Activated naive CD8-positive, alpha-beta T cell treated with anti-CD3 and anti-CD28 coated beads, Interleukin-2, amount 50 U/mL, for 16 hours (primary cell): ENCODE data around the gene CHIA.

Experiments used
- DNase-seq: peaks from one replicate; pipeline ENCODE4 v3.0.0-alpha.2; 2020; ENCODE audit warnings: low read depth, low spot score

CHIA gene

DNA sequence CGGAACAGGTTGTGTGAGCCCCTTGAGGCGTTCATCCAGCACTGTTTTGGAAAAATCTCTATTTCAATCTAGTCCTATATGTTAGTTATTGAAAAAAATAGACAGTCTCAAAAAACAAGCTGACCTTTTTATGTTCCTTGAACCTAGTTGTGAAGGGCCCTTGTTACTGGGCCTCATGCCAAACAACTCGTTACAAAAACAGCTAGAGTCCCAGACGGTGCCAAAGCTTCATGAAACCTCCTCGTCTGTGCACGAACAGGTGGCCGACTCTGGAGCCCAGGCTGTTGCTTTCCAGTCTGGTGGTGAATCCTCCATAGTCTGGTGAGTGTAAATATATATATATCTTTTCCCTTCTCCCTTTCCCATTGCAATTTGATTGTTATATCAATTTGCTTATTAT is at the start of gene CHIA:
Gene CHIA (plus strand): TSS at position 222 of the 400 bp plus-strand sequence. CDS start 19,617 bp downstream, outside the sequence.
- no peak for DNase-seq

DNA sequence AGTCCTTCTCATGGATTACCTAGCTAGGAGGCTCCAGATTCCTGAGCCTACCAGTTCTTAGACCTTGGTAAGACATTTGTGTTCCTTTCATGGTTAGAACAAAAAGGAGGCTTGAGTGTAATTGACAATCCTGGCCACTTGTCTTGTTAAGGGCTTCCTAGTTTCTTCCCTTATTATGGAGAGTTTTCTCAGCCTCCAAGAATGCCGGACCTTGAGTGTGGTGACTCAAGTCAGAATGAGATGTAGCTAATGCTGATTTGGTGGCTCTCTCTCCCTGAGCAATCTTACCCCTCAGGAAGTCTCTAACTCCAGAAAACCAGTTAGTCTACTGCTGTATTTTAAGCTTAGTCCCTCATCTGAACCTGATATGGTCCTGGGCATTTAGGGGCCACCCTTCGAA is 48.9 kb upstream of the CHIA start:
- no peak for DNase-seq

DNA sequence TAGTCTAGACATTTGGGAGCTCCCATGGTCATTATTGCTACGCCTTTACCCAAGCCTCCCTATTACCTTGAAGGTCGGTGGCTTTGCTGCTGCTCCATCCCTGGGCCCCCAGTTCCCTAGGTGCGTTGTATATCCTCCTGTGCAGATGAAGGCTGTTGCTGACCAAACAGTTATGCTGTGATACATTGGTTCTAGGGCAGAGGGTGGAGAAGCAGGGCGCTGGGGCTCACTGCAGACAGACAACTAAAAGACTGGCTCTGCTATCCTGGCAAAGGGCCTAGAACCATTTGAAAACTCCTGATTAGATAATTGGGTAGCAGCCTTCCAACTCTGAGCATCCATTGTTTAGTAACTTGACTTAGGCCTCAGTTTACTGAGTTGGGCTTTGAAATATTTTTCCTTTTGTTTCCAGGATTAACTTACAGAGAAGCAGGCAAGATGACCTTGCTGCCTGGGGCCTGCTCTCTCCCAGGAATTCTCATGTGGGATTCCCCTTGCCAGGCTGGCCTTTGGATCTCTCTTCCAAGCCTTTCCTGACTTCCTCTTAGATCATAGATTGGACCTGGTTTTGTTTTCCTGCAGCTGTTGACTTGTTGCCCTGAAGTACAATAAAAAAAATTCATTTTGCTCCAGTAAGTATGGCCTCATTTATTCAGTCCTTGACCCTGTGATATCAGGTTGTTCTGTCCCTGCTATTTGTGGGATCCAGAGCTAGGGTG is 47.7 kb upstream of the CHIA start:
- DNase-seq = no peak

DNA sequence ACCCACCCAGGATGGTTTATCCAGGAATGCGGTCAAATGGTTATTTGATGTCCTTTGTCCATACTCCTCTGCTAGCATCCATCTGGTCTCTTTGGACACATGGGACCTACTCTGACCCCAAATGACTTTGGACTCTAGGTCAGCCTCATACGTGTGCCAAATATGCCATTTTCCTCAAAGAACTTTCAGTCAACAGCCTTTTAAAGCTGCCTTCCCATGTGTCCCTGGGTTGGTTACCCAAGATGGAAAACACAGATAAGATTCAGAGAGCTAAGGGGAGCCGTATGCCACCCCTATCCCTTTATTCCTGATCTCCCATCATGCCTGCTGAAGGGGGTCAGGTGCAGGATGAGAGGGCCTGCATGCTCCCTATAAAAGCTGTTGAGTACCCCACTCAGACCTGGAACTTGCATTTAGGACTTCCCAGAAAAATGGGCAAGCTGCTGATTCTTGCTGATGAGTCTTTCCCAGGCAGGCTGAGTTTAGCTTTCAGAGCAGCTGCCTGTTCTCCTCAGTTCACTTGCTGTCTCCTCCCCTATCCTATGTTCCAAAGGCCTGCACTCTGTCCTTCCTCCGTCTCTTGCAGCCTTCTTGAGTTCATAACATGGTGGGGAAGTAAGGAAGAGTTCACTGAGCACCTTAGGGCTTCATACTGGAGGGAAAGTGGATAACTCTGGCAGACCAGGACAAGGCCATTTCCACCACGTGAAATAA is 43.4 kb upstream of the CHIA start:
- no peak for DNase-seq

DNA sequence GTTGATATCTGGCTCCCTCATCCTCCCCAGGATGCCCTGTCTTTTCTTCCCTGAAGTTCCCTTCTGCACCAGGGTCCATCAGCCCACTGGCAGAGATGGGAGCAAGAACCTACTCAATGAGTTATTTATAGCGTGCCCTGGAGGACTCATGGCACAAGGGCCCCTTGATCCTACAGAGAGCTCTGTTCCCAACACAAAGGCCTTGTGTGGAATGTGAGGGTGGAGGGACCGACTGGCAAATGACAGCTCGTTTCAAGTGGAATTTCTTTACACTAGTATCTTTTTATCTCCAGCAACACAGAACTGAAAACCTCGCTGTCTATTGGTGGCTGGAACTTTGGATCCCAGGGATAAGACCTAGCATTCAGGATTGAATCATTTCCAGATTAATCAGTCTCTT is 40.7 kb upstream of the CHIA start:
- no peak for DNase-seq

DNA sequence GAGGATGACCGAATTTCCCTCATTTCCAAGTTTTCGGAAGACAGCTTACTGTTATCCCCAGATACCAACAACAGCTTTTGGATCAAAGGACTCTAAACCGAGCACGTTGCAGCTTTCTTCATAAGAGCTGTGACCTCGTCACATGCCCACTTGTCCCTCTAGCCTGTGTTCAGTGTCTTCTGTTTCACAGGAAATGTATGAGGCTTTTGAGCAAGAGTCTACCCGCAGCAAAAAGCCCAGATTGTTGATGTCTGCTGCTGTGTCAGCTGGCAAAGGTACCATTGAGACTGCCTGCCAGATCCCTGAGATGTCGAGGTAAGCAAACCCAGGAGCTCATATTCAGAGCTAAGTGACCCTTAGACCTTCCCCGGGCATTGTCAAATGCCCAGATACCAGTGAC is 39.1 kb upstream of the CHIA start:
- DNase-seq = no peak

DNA sequence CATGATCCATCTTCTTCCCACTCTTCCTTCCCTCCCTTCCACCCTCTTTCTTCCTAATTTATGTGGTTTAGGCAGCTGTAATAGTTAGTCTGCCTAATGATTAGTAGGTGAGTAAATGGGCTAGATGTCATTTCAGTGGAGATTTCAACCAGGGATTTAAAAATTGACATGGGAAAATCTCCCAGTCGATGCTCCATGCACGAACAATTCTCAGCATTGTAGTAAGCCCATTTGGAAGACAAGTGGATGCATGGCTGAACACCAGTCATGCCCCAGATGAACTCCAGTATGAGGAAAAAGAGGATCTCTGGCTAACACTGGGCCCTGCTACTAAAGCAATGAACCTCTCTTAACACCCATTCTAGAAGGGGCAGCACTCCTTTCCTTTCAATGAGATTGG is 37.9 kb upstream of the CHIA start:
- DNase-seq = no peak

DNA sequence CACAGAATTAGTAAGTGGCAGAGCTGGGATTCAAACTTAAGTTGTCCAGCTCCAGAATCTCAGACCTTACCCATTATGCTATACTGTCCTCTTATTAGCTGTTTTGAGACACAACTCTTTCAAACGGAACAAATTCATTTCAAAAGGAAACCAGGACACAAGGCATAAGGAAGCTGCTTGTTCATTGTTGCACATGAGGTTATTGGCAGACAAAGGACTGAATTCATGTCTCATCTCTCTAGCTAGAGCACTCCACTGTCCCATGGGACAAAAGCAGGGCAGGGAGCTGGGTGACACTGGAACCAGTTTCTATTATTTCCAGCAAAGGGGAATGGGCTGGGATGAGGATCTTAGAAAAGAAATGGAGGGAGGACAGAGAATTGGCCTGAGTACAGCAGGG is 36.8 kb upstream of the CHIA start:
- no peak for DNase-seq

DNA sequence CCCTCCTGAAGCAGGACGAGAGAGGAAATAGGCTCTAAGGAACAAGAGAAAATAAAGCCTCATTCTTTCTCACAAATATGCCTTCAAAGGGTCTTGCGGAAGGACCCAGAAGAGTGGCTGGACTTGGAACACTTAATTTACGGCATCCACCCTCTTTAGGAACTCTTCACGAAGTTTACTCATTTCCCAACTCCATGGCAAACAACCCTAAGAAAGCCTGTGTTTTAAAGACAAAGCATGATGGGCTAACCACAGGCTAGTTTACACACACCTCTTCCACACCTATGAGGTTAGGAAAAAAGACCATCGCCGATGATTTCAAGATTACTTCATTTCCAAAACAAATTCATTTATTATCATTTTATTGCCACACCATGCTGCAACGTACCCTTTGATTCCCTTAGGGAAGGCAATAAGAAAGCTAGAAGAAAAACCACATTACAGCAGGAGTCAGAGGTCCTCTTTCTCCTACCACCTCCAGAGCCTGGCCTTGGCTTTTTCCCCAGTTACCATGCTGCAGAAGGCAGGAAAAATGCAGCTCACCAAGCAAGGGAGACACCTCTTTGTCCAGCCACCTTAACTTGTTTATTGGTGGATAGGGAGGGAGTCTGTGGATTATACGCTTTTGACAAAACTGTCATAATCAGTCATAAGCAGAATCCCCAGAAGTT is 33.5 kb upstream of the CHIA start:
- no peak for DNase-seq

DNA sequence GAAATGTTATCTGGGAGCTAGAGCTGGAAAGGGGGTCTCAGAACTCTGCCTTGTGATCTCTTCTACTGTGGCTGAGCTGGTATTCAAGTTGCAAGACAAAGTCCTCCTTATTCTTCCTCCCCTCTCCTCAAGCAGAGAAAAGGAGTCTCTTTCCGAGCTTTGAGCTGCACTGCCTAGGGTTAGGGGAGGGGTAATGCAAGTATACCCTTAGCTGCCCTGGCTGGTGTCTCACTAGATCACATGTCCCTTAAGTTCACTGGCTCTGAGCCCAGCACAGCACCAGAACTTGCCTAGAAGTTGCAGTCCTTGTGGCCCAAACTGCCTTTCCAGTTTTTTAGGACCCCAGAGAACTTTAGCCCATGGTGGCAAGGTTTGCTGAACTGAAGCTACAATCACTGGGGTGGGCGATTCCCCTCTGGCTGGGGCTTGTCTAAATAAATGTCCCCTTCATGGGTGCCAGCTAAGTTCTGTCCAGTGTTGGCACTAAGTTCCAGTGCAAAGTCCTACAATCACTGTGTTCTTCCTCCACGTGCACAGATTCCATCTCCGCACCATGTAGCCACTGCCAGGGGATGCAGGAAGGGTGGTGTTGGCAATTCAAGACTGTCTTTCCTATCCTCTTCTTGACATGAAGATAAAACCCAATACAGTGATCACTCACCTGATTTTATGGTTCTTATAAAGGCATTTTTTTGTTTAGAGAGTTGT is 22.7 kb upstream of the CHIA start:
- DNase-seq = no peak

DNA sequence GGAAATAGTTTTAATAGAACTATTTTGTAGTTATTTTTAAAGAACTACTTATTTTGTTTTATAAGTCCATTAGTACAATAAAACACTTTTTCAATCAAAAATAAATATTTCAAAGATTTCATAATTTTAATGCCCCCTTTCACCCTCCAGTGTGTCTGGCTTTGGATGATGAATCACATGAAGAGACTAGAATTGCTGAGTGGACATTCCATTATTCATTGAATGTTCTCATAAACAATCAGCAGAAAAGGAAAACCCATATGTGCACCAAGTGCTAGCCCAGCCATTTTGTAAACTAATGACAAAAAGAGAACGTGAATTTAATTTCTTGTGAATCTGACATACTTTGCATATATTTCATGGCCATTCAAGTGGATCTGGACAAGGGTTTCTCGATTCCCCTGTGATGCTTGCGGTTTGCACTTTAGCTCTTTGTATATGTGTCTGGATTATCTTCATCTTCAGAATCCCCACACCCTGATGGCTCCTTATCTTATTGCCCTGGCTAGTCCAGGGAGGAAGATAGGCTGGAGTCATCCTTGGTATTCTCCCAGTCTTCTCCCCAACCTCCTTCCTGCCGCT is 20.7 kb upstream of the CHIA start:
- no peak for DNase-seq

DNA sequence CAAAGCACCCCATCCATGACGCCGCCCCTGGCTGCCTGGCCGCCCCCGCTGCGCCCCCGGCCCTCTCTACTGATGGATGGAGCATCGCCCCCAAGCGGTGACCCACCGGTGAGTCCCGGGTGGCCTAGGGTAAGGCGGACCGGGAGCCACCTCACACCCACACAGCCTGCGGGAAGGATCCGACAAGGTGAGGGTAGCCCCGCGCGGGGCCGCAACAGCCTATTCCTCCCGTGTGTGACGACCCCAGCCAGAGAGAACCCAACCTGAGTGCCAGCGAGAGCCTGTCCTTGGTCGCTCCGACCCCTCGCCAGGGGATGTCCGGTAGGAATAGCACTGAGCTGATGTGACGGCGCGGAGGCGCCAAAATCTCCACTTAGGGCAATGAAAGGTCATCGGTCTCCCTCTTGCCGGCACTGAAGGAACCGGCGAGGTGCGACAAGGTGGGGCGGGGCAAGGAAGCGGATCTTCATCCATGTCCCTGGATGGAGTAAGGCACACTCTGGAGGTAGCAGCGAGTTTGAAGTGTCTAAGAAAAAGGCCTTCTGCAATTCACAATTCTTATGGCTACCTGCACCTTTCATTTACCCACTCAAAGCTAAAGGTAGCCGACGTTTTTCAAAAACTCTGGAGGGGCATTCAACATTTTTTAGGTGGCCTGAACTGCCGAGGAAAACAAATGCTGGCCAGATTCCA is 19.7 kb upstream of the CHIA start:
- DNase-seq = no peak

DNA sequence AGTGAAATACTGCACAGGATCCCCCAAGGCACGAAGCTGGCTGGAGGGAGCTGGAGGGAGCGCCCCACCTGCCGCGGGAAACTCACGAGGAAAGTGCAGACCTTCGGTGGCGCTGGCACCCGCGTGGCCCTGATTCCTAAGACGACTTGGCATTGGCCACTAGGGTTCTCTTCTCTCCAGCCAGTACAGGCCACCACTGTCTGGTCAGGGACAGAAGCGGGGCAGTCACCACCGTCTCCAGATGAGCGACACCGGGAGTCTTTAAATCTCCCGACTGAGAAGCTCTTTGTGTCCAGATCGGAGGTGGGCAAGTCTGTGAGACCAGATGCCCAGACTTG is 19.2 kb upstream of the CHIA start:
- no peak for DNase-seq

DNA sequence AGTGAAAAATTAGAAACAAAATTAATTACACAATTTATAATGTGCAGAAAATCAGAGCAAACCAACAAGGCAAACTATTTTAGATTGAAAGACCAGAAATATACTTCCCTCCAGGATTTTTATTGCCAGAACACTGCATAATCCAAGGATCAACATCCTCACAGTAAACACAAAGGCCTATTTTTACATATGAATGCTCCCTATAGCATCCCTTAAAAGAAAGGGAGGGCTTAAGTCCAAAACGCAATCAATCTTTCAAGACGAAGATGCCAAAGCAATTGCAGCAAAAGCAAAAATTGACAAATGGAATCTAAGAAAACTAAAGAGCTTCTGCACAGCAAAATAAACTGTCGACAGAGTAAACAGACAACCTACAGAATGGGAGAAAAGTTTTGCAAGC is 18.6 kb upstream of the CHIA start:
- DNase-seq = no peak

DNA sequence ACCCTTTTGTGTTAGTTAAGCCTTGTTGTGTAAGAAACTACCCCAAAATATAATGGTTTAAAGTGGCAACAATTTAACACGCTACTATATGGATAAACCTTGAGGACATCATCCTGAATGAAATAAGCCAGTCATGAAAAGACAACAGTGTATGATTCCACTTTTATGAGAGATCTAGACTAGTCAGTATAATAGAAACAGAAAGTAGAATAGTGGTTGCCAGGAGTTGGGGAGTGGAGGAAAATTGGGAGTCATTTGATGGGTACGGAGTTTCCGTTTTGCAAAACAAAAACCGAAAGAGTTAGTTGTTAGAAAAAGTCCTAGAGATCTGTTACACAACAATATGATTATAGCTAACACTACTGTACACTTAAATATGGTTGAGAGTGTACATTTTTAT is 16.0 kb upstream of the CHIA start:
- no peak for DNase-seq

DNA sequence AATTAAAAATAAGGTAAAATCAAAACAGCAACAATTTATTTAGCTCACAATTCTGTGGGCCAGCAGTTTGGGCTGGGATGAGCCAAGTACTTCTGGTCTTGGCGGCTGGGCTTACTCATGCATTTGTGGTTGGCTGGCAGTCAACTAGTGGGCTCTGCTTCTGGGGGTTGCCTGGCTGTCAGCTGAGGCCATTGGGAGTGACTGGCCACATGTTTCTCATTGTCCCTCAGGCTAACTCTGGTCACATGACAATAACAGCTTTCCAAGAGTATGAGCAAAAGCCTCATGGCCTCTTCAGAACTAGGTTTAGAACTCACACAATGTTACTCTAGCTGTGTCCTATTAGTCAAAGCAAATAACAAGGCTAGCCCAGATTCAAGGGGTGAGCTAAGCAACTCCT is 15.6 kb upstream of the CHIA start:
- DNase-seq = no peak

DNA sequence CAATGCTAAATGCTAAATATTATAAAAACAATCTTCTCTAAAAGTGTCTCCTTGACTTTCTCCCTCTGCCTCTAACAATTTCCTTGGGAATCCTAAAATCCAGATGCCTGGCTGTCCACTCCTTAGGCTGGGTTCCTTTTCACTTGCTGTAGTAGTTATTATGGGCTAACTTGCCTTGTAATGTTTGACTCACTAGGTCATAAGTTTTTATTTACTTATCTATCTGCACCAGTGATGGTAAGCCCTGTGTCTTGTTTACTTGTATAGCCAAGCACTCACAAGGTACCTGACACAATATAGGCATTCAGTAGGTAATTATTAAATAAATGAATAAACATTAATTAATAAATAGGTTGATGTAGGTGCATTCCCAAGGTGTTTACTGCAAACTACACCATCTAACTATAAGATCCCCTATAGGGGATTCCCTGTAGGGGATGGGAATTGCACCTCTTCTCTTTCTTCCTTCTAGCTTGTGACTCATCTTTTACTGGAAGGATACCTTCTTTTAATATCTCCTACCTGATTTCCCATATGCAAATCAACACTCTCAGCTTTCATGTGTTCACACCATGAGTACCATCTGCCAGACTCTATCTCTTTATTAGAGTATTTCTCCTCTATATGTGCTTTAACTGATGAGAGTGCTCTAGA is 14.7 kb upstream of the CHIA start:
- DNase-seq = no peak

DNA sequence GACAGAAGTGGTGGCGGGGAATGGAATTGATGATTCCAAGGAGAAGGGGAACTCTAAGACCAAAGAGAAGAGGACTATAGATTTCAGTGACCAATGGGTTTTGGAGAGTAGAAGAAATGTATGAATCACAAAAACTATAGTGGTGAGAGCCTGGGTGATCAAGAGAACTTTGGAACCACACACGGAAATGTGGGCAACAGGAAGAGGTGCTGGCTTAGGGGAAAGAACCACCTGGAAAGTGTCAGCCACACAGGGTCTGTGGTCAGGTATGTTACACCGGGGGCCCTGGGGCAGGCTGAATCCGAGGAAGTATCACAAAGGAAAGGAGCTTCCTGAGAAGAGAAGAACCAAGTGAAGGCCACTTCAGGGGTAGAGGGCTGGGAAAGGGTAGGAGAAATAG is 11.5 kb upstream of the CHIA start:
- DNase-seq = no peak

DNA sequence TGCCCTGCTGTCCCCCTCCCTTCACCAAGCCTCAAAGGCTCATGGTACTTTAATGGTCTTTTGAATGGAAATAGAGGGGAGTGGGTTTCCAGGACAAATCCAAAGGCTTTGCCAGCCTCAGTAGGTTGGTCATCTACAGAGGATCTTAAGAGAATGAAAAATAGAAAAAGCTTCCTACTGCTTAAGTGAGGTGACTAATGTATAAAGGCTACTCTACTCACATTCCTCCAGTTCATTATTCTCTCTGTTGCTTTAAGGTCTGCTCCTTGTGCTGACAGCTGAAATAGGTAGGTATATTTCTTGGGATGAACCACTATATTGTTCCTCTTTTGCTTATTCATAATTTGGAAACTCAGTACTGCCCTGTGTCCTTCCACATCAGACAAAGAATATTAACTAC is 10.4 kb upstream of the CHIA start:
- no peak for DNase-seq

DNA sequence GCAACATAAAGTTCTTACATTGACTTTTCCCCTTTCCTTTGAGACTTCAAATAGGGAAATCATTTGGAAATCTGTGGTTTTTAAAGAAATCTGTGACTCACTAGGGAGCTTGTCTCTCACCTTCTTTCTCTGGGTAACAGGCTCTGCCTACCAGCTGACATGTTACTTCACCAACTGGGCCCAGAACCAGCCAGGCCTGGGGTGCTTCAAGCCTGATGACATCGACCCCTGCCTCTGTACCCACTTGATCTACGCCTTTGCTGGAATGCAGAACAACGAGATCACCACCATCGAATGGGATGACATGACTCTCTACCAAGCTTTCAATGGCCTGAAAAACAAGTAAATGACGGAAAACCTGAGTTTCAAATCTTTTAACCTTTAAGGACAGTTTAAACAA is 9.2 kb upstream of the CHIA start:
- DNase-seq = no peak

DNA sequence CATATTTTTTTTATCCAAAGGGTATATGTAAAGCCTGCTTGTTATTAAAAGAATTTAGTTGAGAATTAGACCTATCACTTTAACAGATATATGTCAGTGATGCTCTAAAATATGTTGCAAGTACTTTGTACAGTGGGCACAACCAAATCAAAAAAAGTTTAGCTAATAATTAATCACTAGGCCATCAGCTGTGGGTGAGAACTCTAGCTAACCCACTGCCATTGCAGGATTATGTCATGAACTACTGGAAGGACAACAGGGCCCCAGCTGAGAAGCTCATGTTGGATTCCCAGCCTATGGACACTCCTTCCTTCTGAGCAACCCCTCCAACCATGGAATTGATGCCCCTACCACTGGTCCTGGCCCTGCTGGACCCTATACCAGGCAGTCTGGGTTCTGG is 6.8 kb upstream of the CHIA start:
- DNase-seq = no peak
